ENCODE results near the gene ACSF3.

ACSF3 gene

DNA sequence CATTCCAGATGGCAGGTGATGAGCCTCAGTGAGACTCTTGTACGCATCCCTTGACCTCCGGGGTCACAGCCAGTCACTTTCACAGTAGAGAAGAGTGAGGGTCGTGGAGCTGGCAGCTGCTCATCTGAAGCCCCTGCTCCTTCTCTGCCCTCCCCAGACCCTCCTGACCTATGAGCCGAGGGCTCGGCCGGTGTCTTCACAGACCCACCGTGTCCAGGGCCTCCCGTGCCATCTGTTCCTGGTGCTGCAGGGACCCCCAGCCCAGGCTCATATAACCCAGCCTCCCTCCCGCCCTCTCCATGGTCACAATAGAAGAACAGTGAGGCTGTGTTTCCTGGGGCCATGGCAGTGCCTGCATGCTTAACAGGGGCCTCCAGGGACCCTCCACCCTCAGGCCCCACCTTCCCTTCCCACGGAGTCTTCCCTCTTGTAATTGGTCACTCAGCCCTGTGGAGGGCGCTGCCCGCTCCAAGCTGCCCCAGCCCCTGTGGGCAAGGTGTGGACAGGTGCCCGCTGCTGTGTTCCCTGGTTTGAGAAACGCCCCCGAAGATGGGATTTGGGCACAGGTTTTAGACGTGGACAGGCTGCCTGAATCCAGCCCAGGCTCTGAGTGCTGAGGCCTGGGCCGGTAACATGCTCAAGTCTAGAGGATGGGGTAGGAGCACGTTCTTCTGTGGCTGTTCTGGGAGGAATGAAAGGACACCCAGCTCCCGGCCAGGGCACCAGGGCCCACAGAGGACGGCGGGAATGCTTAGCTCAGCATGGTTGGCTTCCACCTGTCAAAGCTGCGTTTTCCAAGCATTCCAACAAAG, 38.7 kb downstream of the ACSF3 start:
- no peak for DNase-seq

DNA sequence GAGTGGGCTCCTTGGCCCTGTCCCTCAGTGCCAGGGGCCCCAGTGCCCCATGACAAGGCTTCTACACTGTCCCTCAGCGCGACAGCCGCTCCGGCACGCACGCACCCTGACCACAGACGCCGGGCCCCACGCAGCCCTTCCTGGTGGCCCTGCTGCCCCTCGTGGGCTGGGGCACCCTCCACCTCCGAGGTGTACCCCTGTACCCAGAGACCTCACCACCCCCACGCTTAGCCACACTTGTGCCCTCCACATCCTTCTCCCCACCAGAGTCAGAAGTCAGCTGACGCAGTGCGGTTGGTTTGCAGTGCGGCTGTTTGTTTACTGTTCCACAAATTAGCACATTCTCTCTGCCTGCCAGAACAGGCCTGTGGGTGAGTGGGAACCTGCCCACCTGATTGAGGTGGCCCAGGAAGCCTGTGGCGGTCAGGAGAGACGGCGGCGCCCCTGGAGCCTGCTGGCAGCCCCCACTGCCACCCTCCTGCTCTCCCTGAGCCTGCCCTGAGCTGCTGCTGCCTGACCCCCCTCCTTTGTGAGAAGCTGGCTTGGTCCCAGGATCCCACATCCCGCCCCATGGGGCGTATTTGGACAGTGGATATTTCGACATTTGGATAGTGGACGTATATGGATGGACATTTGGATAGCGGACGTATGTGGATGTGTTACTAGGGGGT, 39.9 kb downstream of the ACSF3 start:
- DNase-seq: no peak

DNA sequence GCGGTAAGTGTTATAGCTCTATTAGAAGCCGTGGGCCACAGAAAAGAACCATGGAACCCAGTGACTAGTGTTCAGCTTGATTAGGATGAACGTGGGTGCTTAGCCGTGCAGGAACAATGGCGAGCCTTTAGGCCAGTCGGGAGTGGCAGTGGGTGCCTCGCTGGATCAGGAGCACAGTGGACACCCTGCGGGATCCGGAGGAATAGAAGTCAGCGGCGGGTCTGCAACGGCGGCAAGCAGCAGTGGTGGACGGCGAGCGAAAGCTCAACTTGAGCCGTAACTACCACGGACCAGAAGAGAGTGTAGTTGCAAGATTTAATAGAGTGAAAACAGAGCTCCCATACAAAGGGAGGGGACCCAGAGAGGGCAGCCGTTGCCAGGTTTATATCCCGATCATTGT, 40.6 kb downstream of the ACSF3 start:
- no peak for DNase-seq

DNA sequence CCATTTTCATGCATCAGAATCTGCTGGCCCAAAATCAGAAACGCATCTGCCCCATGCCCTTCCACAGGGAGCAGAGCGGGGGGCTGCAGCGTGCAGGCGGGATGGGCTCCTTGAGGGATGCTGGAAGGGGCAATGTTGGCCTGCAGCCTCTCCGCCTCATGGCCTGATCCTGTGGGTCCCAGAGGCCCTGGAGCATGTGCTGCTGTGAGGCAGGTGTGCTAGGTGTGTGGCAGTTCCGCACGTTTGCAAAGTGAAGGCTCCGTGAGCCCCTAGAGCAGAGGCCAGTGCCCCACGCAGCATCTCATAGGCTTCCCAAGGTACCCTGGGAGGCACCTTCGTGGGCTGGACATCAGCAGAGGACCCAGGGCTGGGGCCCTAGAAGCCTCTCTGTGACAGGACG, 41.5 kb downstream of the ACSF3 start:
- DNase-seq: no peak

DNA sequence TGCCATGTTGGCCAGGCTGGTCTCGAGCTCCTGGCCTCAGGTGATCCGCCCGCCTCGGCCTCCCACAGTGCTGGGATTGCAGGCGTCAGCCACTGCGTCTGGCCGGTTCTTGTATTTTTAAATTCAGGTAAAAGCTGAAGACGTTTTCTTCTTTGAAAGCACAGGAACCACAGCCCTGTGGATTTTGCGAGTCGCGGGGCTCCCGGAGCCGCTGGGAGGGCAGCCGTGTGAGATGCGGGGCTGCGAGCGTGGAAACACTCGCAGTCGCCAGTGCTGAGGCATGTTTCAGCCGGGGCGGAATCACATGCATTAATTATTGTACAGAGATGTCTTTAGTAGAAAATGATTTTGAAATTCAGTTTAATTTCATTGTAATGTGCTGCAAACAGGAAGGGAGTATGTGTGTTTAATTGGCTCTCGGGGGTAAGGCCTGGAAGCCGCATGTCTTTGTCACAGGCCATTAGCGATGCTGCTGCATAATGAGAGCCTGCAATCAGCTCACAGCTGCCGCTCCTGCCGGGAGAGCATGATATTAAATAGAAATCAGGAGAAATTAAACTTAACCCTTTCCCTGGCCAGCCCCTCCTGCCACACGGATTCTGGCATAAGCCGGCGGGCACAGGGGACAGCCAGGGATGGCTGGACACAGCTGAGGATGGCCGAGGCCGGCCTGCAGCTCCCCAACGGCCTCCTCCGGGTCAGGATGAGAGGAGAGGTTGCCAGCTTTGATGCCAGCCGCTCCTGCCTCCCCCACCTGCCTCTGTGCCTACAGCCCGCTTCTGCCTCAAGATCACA, 42.5 kb downstream of the ACSF3 start:
- DNase-seq: no peak

DNA sequence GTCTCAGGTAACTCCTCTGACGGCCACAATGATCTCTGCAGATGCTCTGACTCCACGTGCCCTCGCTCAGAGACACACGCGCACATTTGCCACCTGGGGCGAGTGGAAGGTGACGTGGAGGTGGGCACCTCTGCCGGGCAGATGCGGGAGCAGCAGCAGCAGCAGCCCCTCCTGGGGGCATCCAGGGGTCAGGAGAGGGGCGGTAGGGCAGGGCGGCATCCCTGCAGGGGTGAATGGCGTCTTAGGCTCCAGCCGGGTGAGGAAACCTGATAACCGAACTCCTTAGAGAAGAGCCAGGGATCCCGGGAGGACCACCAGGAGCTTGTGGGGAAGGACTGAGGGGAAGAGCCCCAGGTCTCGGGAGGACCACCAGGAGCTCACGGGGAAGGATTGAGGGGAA, 43.3 kb downstream of the ACSF3 start:
- no peak for DNase-seq

DNA sequence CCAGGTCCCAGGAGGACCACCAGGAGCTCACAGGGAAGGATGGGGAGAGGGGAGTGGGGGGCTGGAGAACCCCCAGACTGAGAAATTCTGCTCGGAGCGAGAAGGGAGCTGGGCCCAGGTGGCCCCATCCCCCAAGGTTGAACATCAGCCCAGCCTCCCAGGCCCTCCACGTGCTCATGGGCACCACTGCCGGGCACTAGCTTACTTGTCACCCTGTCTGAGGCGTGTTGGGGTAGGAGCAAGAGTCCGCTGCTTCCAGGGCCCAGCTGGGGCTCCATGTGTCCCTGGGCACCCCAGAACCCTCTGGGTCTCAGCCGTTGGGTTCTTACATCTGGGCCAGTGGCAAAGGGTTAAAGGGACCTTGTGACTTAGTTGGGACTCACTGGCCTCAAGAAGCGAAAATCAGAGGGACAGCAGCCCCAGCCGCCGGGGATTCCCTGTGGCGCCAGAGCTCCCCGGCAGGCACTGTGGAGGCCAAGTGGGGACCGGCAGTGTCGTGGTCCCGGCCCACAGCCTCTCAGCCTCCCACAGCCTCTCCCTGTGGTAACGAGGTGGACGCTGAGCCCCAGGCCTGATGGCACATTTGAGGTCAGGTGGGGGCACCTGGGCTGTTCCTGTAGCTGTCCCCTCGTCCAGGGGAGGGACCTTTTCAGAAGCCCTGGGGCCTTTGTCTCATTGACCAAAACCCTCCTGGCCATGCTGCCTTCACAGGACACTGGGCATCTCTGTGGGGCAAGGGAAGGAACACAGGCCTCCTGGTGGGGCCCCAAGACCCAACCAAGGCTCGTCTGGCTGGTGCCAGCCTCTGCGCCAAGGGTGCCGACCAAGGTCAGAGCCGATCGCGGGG, 44.2 kb downstream of the ACSF3 start:
- no peak for DNase-seq

DNA sequence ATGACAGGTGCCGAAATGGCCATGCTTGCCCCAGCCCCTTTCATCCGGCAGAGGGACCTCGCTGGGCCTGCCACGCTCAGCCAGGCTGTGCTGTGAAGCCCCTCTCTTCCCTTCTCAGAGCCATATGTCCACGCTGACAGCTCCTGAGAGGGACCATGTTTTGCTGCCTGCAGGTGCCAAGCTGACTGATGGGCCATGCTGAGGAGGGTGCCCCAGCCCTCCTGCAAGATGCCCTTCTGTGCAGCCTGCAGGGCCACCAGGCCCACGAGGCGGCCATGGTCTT, 44.8 kb downstream of the ACSF3 start:
- DNase-seq: no peak

DNA sequence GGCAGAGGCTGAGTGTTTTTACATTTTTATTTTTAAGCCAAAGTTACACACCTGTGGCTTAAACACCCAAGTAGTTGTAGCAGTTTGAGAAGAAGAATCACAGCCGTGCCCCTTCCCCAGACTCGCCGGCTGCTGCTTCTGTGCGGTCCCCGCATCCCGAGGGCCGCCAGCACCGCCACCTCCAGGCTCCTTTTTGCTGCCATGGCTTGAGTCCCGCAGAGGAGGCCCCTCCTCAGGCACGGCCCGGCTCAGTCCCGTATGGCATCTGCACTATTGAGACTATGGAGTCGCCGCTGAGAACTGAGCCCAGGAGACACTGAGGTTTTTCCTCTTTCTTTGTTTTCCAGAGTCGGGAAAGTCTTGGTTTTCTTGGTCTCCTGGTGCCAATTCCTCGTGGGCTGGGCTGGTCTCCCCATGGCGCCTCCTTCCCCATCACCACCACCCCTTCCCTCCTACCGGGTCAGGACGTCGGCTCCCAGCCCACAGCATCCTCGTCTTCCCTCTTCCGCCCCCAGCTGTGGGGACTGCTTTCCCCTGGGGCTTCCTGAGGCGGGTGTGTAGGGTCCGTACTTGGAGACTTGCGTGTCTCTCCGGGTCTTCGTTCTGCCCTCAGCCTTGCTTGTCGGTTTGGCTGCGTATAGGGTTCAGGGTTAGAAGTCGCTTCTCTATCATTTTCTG, 45.3 kb downstream of the ACSF3 start:
- DNase-seq: no peak

DNA sequence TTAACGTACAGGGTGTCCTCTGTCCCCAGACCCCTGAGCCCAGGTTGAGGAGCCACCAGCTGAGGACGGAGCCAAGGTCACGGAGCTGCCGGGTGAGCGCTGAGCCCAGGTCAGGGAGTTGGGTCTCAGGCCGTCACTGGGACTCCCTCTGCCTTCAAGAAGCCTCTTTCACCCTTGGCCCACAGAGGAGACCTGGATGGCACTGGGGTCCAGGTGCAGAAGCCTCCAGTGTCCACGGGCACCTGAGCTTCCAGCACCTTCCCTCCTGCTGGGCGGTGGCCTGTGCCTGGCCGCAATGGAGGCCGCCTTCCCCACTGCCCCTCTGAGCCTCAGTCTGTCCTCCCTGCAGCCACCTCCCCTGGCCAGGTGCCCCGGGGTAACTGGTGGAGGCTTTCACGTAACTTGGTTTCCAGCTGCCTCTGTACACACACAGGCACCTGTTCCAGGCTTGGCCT, 46.3 kb downstream of the ACSF3 start:
- no peak for DNase-seq

DNA sequence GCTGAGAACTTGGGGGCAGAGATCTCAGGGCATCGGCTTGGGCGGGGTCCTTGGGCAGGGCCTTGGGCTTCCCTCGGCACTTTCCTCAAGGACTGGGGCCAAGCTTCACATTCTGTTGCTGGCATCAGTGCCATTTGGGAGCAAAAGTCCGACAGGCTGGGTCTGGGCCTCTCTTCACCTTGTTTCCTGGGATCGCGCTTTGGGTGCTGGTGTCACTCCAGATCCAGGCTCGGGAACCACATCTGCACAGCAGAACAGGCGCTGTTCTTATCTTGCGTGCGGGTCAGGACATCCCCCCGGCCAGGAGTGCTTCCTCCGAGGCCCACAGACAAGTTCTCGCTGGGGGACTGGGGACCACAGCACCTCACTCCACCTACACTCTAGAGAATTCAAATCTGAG, 46.7 kb downstream of the ACSF3 start:
- no peak for DNase-seq

DNA sequence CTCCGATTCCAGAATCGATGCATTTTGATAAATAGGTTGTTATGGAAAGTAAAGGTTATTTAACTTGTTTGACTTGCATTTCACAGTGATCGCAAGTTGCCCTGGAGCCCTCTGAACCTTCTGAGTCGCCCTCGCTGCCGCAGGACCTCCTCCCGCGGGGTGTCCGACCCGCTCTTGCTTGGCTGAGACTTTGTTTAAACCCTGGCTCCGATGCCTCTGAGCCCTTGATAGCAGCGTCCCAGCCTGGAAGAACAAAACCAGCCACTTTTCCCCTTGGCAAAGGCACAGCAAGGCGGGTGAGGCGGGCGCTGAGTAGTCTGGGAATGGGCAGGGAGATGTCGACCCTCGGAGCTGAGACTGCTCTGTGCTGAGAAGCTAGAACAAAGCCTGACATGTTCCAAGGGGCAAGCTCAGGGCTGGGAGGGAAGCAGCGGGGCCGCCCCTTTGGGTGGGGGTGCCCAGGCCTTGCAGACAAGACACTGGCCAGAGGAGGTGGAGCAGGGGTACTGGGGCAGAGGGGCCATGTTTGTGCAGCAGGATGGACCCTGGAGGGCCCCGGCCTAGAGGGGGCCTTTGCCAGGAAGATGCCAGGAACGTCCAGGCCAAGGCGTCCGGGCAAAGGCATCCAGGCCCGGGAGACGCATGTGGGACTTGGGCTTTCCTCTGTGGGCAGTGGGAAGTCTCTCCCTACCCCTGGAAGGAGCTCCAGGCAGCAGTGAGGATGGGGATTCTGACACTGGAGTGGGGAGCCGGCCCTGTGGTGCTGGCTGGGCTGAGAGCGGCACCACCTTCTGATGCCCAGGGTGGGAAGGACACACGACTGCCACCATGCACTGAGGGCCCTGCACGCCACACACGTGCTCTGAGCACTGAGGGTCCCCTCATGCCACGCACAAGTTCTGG, 47.6 kb downstream of the ACSF3 start:
- DNase-seq: no peak

DNA sequence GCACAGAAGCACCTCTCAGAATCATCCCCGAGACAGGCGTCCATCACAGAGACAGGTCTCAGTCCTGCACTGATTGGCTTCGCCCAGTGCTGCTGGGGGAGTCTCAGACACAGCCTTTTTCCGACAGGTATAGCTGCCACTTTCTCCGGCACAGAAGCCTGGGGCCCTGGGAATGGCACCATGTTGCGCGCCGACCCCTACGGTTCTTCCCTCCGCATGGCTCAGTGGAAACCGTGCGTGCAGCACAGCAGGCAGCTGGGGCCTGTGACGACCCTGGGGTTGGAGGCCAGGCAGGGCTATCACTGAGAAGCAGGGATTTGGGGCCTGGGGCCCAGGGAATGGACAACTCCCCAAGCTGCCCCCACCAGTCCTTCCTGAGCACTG, 48.2 kb downstream of the ACSF3 start:
- DNase-seq: no peak

DNA sequence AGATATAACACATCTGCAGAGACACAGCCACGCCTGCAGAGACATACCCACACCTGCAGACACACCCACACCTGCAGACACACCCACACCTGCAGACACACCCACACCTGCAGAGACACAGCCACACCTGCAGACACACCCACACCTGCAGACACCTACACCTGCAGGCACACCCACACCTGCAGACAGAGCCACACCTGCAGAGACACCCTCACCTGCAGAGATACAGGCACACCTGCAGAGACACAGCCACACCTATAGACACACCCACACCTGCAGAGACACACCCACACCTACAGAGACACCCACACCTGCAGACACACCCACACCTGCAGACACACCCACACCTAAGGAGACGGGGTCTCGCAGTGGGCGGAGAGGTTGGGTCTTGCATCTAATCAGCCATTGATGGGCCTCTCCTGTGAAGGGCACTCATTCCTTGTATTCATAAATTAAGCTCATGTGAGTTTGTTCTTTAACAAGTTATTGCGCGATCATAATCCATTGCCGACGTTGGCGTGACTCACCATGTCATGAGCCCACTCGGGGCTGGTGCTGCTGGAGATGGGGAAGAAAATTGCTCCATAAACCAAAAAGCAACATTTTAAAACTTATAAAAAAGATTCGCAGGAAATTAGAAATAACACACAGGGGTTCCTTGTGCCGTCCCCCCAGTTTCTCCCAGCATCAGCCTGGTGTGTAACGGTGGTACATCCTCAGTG, 49.0 kb downstream of the ACSF3 start:
- no peak for DNase-seq

DNA sequence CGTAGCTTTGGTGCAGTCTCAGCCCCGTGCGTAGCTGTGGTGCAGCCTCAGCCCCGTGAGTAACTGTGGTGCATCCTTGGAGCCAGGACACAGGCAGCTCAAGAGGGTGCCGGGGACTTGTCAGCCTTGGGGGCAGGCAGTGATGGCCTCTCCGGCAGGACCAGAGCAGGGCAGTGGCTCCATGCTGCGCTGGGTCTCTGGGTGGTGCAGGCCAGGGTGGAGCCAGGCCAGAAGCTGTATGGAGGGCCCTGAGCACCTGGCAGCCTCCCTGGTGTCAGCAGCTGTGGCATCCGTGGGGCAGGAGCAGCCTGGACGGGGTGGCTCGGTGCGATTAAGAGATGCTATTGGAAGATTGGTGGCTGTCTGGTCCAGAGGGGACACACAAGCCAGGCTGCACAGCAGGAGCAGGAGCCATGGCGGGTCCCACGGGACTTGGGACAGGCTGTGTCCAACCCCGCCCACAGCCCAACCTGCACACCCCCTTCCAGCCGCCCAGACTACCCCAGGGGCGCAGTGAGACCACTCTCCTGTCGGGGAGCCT, 49.6 kb downstream of the ACSF3 start:
- DNase-seq: no peak

DNA sequence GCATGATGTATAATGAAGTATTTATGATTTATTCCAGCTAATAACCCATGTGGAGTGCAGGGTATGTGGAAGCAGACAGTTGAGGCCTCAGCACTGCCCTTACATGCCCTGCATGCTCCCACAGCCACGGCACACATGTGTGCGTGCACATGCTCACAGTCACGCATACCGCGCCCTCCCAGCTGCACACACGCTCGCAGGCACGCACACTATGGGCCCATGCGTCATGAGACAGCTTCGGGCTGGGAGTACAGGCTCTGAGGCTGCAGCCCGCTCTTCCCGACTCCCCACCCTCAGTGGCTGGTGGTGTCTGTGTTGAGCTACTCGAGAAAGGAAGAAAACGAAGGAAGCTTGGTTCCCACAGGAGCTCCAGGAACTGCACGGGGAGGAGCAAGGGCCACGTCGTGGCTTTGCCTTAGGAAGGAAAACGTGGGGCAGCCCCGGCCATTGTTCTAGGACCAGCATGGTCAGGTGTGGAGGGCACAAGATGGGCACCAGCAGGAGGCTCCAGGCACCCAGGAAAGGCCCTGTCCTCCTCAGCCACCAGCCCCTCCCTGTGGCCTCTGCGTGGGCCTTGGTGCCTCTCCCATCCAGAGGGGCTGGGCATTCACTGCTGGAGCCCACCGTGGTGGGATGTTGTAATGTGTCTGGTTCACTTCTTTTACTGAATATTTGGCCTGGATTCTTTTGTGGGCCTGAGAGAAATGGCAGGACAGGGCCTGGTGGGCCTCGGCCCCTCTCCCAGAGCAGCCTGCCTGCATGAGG, 50.4 kb downstream of the ACSF3 start:
- no peak for DNase-seq

DNA sequence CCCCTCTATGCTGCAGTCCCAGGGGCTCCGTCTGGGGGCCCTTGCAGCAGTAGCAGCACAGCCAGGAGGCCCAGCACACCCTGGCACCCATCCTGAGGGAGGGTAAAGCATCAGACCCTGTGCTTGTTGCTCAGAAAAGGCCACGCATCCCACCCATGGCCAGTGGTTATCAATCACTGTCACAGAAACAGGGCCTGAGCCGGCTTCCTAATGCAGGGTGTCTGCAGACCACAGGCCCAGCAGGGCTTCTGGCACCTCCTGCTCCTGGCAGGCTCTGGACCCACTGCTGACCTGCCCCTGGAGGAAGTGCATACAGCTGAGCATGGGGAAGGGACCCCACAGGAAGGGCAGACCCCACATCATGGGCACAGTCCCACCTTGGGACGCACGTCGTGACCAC, 51.0 kb downstream of the ACSF3 start:
- DNase-seq: no peak

DNA sequence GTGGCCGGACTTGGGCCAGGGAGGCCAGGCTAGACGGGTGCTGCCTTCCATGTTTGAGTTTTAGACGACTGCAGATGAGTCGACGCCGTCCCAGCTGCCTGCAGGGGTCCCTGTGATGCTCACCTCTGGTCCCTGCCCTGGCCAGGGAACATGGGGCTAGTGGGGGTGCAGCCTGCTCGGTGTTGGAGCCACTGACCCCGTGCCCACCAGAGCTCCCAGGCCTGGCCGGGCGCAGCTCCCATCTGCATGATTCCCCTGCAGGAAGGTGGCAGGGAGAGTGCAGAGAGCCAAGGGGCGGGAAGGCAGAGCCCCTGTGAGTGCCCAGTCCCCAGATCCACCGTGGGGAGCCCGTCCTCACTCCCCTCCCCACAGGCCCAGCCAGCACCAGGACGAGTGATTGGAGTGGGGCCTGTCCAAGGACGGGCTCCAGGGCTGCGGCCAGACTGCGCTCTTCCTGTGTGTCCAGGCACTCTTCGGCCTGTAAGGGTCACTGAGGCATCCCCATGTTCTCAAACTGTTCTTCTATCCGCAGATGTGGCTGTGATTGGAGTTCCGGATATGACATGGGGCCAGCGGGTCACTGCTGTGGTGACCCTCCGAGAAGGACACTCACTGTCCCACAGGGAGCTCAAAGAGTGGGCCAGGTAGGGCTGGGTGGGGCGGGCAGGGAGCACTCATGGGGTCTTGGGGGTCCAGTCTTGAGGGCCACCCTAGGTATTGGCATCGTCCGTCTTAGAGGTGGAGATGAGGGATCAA, 51.9 kb downstream of the ACSF3 start:
- DNase-seq: no peak
